M059J (cell line): Measurements from ENCODE around the gene SLITRK2. TPM values are rescaled to one million over a fixed set of nuclear protein-coding genes. Genes with fewer than 3 reads are reported as not detected.

Experiments used
- DNase-seq: peaks from one replicate; pipeline ENCODE4 v3.0.0-alpha.2; 2012; ENCODE audit warnings: low read depth
- total RNA-seq: library from RNA; depleted of rRNA; stranded (reverse); fragments of >200 nt; shearing (Covaris generic); gene quantifications from 2 replicates; pipeline ENCODE4 v1.2.3, GENCODE V29; 2014; rRNA removed

Gene SLITRK2, protein sequence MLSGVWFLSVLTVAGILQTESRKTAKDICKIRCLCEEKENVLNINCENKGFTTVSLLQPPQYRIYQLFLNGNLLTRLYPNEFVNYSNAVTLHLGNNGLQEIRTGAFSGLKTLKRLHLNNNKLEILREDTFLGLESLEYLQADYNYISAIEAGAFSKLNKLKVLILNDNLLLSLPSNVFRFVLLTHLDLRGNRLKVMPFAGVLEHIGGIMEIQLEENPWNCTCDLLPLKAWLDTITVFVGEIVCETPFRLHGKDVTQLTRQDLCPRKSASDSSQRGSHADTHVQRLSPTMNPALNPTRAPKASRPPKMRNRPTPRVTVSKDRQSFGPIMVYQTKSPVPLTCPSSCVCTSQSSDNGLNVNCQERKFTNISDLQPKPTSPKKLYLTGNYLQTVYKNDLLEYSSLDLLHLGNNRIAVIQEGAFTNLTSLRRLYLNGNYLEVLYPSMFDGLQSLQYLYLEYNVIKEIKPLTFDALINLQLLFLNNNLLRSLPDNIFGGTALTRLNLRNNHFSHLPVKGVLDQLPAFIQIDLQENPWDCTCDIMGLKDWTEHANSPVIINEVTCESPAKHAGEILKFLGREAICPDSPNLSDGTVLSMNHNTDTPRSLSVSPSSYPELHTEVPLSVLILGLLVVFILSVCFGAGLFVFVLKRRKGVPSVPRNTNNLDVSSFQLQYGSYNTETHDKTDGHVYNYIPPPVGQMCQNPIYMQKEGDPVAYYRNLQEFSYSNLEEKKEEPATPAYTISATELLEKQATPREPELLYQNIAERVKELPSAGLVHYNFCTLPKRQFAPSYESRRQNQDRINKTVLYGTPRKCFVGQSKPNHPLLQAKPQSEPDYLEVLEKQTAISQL
- total RNA-seq: not detected in 2 replicates

DNA sequence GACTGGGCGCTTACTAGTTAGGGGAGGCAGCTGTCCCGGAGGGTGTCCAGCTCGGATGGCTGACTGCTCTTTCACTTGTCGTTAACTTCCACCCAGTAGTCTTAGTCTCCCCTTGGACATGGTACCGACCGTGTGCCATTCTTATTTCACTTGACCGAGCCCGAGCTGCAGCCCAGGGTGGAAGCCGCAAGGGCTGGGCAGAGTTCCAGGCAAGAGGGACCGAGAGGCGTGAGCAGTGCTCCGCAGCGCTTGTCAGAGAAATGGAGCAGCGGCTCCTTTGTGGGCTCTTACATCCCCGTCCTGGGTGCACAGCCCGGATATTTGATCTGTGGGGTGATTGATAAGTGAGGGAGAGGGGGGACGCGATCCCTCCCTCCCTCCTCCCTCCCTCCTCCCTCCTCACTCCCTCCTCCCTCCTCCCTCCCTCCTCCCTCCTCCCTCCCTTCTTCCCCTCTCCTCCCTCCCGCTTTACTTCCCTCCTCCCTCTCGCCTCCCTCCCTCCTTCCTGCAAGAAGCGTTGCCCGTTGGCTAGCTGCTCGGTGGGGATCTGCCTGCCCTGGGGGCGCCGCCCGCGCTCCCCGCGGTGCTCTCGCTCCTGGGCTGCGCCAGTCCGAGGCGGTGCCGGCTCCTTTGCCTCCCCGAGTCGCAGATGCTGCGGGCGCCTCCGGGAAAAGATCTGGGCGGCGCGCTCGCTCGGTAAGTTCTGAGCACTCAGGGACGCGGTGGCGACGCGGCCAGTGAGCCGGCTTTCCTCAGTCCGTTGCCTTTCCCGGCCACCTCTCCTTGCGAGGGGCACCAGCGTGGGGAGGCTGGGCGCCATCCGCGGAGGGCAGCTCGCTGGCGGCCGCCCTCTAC is at the start of gene SLITRK2:
Gene SLITRK2 (plus strand): TSS at position 499 of the 855 bp plus-strand sequence. CDS start 4,597 bp downstream, outside the sequence.
- DNase-seq: no peak

DNA sequence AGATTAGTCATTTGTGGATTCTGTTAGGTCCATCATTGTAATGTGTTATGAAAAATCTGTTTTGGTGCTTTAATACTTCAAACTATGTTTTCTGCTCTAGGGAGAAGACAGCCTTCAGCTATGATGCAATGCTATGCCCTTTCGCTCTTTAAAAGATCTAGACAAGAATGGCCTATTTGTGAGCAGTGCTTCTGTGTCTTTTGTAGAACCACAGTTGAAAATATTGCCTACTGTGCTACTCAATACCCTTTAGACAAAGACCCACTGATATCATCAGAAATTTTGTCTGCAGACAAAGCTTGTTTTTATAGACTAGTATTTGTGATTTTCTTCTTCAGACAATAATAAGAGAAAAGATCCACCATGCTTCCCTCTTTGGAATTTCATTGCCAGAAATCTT is 44.6 kb upstream of the SLITRK2 start:
- no peak for DNase-seq

DNA sequence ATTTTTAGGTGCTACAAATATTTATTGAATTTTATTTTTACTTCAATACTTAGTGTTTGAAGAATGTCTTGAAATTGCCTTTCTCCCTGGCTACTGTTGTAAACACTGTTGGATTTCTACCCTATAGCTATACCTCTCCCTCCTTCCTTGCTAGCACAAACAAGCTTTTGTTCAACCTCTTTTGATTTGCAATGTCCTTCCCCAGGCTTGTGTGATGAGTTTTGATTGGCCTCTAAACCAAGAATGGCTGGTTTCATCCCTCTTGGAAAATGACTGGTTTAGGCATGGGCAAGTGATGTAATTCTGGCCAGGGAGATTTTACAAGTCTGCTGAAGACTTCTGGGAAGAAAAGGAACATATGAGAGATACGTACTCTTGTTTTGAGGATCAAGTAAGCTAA is 25.3 kb upstream of the SLITRK2 start:
- DNase-seq: no peak

DNA sequence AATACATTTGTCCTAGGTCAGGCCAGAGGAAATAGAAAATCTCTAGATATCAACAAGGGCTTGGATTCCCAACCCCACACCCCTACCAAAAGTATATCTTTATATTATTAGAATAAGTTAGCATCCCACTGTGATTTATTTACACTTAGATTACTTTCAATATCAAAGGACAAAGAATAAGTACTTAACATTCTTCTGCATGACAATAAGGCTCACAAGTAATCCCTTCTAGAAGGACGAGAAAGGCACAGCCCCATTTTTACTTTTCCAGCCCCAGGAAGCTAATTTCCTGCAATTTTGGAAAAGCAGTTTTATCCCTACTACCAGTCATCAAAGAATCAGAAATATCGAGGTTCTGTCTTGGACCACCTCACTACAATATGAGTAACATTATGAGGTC is 14.1 kb upstream of the SLITRK2 start:
- no peak for DNase-seq

DNA sequence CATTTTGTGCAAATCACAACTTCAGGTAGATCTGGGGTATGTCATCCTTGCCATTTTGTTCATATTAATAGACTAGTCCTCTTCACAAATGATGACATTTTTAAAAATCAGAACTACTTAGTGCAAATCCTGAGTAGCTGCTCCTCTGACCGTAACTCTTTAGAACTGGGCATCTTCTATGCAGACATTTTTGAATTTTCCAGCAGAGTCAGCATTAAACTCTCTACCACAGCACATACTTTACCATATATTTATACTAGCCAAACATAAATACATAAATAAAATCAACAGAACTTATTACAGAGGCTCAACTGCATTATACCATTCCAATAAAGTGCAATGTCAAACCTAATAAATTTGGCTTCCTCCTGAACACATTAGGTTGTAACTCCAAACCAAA is 4.5 kb upstream of the SLITRK2 start:
- DNase-seq: no peak

- no peak for DNase-seq
Measured at GRCh38 chrX:145816601-145817315, 871 bp upstream of the SLITRK2 start.

- no peak for DNase-seq
Measured at GRCh38 chrX:145818186-145819113, 821 bp downstream of the SLITRK2 start.

DNA sequence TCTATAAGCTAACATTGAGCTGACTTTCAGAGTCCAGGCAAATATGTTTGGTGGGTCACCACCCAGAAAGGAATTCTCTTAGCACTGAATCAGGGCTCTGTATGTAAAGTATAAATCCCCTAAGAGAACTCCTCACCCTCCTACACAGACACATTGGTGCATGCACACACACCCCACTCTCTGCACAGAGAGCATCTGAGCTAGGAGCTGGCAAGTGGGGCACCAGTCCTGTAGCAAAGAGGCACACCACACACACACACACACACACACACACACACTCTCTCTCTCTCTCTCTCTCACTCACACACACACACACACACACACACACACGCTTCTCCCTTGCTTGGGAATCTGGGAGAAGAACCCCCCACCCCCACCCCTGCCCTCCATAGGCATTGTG is 3.2 kb downstream of the SLITRK2 start:
- no peak for DNase-seq

- DNase-seq: no peak
Measured at GRCh38 chrX:145821291-145821897, 3.8 kb downstream of the SLITRK2 start.

DNA sequence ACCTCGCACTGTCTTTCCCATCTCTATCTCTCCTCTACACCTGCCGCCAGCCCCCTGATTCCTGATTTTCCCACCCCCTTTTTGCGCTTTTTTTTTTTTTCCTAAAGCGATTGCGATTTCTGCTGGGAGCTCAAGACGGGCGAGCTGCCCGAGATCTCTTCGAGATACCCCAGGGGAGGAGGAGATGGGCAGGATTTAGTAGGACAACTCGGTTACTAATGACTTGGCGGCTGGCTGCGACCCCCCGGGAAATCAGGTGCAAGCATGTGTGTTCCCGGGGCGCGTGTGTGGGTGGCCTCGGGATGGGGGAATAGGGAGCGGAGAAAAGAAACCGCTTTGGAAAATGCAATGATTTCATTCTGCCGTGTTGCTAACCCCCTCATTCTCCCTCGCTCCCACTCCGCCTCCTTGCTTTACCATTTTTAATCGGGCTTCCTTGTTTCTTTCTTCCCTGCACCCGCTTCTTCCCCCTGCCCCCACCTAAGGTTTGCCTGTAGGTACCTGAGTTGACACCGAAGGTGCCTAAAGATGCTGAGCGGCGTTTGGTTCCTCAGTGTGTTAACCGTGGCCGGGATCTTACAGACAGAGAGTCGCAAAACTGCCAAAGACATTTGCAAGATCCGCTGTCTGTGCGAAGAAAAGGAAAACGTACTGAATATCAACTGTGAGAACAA is 4.4 kb downstream of the SLITRK2 start:
- DNase-seq: no peak

DNA sequence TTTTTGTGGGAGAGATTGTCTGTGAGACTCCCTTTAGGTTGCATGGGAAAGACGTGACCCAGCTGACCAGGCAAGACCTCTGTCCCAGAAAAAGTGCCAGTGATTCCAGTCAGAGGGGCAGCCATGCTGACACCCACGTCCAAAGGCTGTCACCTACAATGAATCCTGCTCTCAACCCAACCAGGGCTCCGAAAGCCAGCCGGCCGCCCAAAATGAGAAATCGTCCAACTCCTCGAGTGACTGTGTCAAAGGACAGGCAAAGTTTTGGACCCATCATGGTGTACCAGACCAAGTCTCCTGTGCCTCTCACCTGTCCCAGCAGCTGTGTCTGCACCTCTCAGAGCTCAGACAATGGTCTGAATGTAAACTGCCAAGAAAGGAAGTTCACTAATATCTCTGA is 5.5 kb downstream of the SLITRK2 start:
- no peak for DNase-seq

DNA sequence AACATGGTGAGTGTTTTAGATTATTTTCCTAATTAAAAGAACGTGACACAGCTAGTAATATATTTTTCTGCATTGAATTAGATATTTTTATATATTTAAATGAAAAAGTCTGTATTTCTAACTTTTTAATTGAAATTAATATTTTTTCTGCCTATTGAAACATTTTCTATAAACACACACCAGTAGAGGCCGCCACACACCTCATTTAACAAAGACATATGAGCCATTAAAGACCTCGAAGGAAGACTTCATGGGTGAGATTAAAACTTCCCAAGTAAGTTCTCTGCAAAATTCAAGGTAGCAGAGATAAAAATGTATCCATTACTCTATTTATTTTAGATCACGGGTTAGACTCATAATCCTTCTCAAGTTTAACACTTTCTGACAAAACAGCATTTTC is 8.3 kb downstream of the SLITRK2 start:
- peak; percentile 7 for DNase-seq

- DNase-seq: no peak
Measured at GRCh38 chrX:145826466-145826865, 8.8 kb downstream of the SLITRK2 start.

- no peak for DNase-seq
Measured at GRCh38 chrX:145832796-145833195, 15.2 kb downstream of the SLITRK2 start.

GRCh38 chrX:145840531-145840930 is 22.9 kb downstream of the SLITRK2 start:
- no peak for DNase-seq

- DNase-seq: no peak
Measured at GRCh38 chrX:145843146-145843904, 25.7 kb downstream of the SLITRK2 start.

DNA sequence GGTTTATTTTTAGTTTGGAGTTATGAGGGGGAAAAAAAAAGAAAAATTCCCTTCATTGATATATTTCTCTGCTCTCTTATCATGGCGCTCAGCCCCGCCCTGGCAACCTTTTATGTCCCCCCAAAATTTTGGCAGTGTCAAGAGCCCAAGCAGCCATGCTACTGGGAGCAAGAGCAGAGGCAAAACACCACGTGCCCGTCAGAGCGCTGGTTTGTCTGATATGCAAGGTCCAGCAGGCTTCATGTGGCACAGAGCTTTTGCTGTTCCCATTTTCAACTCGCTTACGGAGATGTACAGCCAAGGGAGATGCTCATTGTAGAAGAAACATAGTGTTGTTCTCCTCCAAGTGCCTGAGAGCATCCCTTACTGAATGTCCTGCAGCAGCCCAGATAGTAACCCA is 27.3 kb downstream of the SLITRK2 start:
- DNase-seq: no peak

DNA sequence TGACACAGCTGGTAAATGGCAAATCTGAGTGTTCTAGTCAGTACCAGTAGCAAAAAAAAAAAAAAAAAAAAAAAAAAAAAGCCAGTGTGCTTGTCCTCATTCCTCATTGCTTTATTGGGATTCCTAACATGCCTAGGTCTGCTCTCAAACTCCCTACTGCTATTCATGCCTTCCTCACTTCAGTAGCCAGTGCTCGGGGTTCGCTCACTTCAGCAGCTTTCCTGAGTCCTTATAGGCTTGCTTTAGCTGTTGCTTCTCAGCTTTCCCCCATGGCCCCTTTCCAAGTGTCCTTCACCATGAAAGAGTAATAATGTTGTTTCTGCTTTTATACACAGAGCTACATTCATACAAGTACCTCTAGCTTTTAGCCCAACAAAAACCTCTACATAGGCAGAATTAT is 30.8 kb downstream of the SLITRK2 start:
- no peak for DNase-seq
